HL-60/S4 (cell line): ENCODE data around the gene OPCML.

Experiments used
- in situ Hi-C: fragments of 300-500 bp; cut with MboI; formaldehyde crosslinking; loops from 2 replicates; pipeline ENCODE4 v1.14.3; 2022; ENCODE audit warnings: low sequenced_read_pairs

The OPCML gene

DNA sequence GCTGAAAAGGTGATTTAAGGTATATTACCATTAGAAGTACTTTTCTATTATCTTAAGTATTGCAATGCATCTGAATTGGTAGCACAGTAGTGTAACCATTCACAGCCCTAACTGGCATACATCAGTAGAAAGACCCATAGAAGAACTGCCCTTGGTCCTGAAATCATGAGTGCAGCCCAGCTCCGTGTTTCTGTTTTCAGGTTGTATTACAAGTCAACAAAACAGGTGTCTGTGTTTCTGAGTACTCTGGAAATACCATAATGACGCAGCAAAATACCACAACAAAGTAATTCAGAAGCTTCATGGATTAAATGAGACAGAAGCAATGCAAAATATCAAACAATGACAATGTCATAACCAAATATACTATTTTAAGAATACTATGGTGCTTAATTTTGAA, 226.3 kb downstream of the OPCML start:
- in situ Hi-C loops: no loop called here

DNA sequence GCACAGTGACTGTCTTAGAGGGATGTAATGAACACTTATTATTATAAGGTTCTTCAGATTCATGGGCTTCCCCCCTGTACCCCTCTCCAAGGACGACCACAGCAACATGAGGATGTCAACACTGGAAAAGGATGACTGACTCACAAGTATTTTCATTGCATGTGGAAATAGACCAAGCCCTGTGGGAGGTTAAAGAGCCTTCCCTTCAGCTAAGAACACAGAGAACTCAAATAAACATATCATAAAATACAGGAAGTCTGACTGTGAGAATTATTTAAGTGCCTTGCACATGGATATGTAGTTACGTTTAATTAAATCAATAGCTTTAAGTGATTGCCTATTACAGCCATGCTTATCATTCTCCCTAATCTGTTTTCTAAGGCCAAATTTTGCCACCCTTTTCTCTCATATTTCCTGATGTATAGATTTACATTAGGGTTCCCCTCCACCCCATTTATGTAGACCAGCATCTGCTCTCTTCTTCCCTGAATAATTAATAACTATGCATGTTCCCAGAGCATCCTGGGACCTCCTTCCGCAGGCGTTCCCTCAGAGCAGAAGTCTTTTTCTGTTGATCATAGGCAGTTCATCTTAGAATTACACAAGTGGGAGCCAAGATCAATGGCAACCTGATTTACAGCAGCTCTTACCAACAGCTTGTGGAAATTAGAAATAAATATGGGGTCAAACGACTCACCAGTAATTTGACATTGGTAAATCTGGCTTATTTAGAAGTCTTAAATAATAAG, 226.9 kb downstream of the OPCML start:
- in situ Hi-C loops: no loop called here

DNA sequence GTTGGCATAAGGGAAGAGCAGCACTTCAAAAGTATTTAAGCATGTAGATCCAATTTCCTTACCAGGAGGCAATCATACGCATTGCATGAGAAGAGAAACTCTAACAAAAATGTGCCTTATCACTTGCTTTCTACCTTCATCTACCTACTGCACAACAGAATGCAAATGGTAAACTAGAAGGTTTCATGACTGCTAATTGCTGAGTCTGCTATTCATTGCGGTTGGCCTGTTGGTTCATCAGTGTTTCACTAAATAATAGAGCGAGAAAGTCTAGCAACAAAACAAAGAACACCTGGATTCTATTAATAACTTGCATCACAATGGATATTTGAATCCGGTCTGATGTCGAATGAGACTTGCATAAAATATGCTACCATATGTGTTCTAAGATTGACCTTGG, 229.0 kb downstream of the OPCML start:
- in situ Hi-C loops: no loop called here

DNA sequence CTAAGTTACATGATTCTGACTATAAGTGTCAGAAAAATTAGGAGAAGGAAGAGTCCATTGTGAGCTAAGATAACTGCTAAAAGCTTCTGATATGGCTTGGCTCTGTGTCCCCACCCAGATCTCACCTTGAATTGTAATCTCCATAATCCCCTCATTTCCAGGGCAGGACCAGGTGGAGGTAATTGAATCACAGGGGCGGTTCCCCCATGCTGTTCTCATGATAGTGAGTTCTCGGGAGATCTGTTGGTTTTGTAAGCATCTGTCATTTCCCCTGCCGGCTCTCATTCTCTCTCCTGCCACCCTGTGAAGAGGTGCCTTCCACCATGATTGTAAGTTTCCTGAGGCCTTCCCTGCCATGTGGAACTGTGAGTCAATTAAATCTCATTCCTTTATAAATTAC, 230.2 kb downstream of the OPCML start:
- in situ Hi-C loops: no loop called here

DNA sequence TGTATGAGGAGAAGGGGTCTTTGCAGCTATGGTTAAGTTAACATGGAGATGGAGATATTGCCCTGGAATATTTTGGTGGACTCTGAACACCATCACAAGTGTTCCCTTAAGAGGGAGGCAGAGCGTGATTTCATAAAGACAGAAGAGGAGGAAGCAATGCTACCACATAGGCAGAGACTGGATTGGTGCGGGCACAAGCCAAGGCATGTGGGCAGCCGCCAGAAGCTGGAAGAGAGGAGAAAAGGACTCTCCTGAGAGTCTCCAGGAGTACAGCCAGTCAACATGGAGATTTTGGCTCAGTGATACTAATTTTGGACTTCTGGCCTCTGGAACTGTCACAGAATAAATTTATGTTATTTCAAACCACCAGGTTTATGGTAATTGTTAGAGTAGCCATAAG, 231.6 kb downstream of the OPCML start:
- in situ Hi-C loops: no loop called here

DNA sequence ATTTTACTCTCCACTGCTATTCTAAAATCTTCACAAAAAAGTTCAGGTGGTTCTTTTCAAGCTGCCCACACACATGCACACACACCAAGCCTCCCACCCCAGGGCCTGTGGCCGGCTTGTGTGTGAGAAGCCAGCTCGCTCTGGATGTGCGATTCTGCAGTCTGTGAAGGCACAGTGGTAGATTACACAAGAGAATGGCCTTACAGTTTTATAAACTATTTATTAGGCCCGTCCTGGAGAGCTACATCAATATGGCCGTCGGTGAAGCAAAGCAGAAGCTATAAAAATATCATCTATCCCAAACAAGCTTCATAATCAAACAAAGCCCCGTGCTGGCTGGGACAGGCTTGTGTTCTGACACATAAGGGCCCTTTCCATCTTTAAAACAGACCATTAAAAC, 240.5 kb downstream of the OPCML start:
- in situ Hi-C loops: no loop called here

DNA sequence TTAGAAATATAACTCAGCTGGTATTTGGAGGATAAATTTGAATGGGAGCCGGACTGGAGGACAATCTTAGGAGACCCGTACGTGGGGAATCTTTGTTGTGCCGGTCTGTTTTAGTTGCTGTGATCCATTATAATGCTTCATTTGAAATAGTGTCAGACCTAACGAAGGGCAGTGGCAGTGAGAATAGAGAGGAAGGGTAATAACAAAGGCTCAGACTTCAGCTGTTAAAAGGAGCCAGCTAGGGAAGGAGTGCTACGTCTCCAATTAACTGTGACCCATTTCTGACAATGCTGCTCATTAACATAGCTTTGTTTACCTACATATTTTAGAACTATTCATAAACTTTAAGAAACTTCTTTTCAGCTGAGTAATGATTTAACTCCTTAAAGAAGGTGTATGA, 246.9 kb downstream of the OPCML start:
- in situ Hi-C loops: no loop called here

DNA sequence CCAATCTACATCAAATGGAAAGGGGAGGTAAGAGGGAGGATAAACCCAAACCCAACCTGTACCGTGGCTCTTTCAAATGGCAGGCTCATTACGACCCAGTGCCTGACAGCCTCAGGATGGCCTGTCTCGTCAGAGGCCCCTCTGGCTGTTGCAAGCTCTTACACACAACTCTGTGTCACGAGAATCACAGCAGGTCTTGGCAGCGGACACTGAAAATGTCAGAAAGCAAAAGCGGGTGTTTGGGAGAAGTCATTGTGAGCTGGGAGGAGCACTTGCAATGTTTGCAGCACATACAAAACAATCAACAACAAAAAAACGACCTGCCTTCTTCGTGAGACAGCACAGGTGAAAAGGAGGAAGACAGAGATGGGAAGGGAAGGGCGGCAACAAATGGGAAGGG, 248.1 kb downstream of the OPCML start:
- in situ Hi-C loops: no loop called here

DNA sequence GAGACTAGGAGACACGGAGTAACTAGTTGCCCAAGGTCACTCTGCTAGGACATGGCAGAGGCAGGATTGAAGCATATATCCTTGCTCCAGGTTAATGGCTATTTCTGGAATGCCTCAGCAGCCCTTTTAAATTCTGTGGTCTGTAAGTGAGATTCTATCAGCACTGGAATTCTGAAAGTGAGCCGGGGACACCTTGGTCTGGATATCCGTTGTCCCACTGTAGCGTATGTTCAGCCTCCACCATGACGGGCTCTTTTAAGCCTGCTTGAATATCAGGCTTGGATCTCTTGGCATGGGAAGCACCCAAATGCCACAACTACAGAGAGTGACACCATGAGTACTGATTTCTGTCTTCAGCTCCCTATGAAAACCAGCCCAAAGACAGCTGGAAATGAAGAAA, 254.4 kb downstream of the OPCML start:
- in situ Hi-C loops: no loop called here

DNA sequence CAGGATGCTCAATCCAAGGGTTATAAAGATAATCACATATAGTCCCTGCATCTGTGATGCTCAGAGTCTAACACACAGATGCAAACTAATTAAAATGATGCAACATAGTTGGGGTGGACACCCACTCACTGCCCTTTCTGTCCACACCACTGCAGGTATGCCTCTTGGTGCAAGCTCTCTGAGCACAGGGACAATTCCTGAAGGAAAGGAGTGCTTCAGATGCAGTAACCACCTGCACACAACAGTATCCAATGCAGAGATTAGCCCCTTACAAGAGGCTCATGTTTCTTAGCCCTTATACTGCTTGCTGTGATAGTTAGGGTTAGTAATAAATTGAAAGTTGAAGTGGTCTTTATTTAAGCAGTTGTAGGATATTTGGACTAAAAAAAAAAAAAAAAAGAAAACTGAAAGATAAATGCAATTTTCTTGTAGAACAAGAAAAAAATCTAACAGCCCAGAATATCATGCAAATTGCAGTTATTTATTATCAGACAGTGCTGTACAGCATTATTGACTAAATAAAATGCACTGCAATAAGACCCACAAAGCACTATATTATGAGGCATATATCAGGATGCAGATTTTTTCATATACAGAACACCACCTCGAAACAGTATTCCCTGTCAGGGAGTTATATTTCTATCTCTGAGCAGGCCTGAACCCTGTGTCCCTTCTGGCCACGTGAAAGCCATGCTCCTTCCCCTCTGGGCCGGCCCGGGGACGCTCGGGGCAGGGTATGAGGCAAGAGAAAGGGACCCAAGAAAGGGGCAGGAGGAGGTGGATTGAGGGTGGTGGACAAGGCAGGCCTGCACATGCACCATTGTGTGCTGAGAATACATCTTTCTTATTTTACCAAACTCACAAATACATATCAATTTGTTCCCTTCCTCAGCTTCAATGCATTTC, 260.2 kb downstream of the OPCML start:
- in situ Hi-C loops: no loop called here

DNA sequence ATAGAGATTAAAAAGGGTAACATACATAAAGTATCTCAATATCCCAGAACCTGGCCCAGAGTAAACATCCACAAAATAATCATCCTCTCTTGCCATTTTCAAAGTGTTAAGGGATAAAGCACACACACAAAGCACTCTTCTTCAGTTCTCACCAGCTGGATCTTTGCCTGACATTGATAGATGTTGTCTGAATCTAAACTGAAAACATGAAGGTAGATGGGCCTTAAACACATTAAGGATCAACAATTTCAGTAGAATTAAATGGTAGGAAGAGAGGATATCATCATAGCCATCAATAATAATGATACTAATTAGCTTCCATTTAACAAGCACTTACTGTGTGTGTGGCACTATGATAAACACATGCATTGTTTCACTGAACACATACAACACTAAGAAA, 261.1 kb downstream of the OPCML start:
- in situ Hi-C loops: no loop called here

DNA sequence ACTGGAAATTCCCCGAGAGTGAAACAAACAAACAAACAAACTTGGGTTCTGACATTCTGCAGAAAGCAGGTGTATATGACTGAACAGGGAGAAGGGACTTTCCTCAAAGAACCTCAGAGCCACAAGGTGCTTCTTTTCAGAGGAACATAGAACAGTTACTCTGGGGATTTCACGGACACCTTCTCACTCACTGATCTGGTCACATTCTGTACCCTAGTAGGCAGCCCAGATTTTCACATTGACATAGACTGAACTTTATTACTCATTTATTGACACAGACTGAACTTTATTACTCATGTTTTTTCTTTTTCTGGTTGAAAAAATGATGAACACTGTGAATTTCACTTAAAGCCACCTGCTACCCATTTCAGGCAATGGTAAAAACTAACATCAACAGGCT, 263.0 kb downstream of the OPCML start:
- in situ Hi-C loops: no loop called here

DNA sequence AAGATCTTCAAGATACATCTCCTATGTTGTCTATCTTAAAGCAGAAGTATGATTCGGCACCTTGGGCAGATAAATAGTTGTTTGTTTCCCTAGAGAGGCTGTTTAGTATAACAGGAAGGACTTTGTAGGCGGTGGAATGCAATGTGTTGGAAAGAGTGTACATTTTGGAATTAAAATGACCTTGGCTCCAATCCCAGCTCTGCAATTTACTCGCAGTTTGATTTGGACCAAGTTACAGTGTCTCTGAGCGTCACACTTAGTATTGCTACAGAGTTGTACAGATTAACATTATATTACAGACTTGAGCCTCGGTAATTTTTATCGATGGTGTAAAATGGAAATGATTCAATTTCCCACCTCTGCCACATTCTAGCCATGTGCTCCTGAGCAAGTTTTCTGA, 265.3 kb downstream of the OPCML start:
- in situ Hi-C loops: no loop called here

DNA sequence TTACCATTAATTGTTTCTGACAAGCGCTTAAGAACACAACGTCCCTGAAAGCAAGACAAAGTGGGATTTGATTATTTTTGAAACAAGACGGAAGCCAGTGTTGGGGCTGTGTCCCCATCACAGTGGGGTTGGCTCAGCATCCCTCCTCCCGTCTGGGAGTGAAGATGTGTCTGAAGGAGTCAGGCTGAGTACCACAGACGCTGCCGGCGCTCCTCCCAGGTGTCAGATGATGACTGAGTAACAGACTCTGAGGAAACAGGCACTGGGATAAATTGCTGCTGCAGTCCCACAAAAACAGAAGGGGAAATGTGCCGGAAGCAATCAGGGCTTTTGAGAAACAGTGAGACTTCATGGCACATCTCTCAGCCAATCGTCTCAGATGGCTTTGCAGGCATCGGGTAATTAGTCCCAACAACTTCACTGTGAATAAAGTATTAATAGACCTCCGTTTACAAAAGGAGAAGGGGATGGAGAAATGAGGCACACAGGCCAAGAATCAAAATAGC, 266.7 kb downstream of the OPCML start:
- in situ Hi-C loops: no loop called here

DNA sequence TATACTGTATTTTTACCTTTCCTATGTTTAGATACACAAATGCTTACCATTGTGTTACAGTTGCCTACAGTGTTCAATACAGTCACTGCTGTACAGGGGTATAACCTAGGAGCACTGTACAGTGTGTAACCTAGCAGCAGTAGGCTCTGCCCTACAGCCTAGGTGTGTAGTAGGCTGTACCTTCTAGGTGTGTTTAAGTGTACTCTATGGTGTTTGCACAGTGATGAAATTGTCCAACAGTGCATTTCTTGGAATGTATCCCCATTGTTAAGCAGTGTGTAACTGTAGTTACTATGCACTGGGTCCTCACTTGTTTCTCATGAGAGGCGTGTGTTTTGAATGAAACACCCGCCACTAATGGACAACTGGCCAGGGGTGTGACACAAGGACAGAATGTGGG, 269.0 kb downstream of the OPCML start:
- in situ Hi-C loops: no loop called here

DNA sequence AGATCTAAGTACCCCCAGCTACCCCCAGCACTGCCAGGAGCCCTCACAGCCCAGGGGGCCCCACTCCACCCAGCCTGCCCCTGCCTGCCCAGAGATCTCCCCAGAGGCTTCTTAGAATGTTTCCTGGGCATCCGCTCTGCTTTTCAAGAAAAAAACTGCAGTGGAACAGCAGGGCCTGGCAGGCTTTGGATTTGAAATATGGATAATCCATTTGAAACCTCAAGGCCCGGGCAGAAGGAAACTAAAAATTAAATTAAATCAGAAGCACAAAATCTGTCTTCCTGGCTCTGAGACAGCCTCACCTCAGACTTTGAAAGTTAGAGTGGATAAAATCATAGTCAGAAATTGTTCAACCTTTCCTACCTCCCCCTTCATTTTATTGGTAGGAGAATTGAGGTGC, 273.6 kb downstream of the OPCML start:
- in situ Hi-C loops: no loop called here

DNA sequence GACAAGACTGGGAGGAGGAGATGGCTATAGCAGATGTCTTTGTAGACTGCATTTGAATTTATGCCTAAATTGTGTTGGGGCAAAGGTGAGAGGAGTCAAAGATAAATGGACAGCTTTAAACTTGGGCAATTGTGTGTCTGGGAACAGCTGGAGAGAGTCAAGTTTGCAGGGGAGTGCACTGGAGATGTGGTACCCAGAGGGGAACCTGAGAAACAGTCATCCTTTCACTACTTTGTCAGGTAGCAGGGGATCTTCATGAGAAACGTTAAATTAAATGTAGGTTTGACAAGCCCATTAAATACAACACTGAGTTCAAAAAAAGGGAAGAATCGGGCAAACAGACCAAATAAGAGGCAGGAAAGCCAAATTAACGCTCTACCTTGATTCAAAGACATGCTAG, 277.7 kb downstream of the OPCML start:
- in situ Hi-C loops: no loop called here

DNA sequence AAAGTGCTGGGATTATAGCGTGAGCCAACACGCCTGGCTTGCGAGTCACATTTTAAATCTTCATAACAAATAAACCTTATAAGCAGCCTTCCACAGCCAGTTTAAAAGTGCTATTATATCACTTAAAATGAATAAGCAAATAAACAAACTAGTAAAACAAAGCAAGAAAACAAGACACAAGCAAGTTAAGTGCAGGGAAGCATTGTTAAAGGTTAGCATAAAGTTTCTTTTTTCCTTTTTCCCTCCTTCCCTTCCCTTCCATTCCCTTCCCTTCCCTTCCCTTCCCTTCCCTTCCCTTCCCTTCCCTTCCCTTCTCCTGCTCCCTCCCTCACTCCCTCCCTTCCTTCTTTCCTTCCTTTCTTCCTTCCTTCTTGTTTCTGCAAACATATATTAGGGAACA, 278.7 kb downstream of the OPCML start:
- in situ Hi-C loops: no loop called here

DNA sequence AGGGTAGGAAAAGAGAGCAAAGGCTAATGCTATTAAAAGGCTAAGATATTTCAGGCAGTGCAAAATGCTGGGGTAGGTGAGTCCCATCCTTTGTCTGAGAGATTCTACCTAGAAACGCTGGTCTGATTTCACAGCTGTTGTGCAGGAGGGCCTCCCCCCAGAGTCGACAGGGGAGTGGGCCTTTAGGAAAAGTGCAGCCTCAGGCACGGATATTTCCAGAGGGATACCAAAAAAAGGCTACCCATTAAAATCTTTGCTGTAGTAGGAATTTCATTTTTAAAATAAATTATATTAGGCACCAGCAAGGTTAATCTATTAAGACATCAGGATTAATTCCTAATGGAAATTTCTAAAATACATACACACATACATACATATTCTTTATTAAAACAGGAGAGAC, 280.5 kb downstream of the OPCML start:
- in situ Hi-C loops: no loop called here

DNA sequence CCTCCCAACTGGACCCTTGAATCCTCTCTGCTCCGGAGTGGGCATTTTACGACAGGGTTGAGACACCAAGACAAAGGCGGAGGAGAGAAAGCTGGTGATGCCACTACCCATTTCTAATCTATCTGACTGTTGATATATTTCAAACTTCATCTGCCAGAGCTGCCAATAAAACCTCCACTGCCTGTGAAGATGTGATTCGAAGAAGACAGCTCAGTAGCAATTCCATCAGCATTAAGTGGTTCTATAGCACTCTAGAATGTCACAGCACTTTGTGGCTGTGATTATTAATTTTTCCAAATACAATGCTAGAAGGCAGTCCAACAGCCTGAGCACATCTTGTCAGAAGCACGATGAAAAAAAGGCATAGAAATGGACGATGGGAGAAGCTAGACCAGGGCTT, 282.8 kb downstream of the OPCML start:
- in situ Hi-C loops: no loop called here

DNA sequence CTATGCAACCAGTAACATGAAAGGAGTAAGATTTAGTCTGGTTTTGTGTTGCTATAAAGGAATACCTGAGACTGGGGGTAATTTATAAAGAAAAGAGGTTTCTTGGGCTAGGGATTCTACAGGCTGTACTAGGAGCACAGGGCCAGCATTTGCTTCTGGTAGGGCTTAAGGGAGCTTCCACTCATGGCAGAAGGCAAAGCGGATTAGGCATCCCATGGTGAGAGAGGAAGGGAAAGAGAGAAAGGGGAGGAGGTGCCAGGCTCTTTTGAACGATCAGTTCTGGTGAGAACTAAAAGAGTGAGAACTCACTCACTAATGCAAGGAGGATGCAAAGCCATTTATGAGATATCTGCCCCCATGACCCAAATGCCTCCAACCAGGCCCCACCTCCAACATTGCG, 283.2 kb downstream of the OPCML start:
- in situ Hi-C loops: no loop called here

DNA sequence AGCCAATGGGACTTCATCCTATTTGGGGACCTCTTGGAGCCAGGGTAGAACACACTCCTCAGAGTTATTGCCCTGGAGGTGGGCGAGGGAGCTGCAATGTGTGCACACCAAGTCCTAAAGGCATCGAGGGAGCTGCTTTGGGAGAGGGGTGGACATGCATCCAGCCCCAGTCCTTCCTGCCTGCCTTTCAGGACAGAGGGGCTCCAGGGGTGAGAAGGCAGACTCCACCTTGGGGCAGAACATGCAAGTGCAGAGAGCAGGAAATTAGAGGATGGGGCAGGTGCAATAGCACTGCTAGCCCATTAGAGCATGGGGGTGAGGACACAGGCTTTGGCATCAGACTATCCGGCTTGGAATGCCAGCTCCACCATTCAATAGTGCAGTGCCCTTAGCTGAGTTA, 288.5 kb downstream of the OPCML start:
- in situ Hi-C loops: no loop called here
